Choroid plexus epithelial cell (primary cell): ENCODE data around the gene ARHGEF7.

Source experiments
- DNase-seq: peaks from one replicate; pipeline ENCODE4 v3.0.0-alpha.2; 2010; ENCODE audit warnings: low read depth
- H3K4me3 ChIP-seq: 2 replicates; pipeline ENCODE4 v1.5.1; 2011; ENCODE audit warnings: low read depth, mild to moderate bottlenecking, control low read depth, low read length, moderate library complexity
- CTCF ChIP-seq: conservative IDR thresholded peaks from 2 replicates; pipeline ENCODE4 v1.5.1; 2011; ENCODE audit warnings: low read depth, mild to moderate bottlenecking, control low read depth, inconsistent platforms, low read length, moderate library complexity

ARHGEF7 gene

GRCh38 chr13:111318386-111318785 lies 203.3 kb downstream of the ARHGEF7 start:
- no peak for DNase-seq
- H3K4me3 ChIP-seq: no peak overlapping the region
- TF ChIP-seq CTCF: no peak

GRCh38 chr13:111319521-111319920 lies 204.4 kb downstream of the ARHGEF7 start:
- no peak overlapping the region for H3K4me3 ChIP-seq
- TF ChIP-seq CTCF: no peak
- DNase-seq: no peak

- H3K4me3 ChIP-seq: no peak within 1 kb of the TSS
- TF ChIP-seq CTCF: no peak
- DNase-seq: no peak
These were observed 205.1 kb downstream of the ARHGEF7 start, which contains the start of gene TEX29 for GRCh38 chr13:111319998-111320911. TSS of gene TEX29 (plus strand) at chr13:111320642. CDS start at chr13:111320891, 249 bp downstream.

DNA sequence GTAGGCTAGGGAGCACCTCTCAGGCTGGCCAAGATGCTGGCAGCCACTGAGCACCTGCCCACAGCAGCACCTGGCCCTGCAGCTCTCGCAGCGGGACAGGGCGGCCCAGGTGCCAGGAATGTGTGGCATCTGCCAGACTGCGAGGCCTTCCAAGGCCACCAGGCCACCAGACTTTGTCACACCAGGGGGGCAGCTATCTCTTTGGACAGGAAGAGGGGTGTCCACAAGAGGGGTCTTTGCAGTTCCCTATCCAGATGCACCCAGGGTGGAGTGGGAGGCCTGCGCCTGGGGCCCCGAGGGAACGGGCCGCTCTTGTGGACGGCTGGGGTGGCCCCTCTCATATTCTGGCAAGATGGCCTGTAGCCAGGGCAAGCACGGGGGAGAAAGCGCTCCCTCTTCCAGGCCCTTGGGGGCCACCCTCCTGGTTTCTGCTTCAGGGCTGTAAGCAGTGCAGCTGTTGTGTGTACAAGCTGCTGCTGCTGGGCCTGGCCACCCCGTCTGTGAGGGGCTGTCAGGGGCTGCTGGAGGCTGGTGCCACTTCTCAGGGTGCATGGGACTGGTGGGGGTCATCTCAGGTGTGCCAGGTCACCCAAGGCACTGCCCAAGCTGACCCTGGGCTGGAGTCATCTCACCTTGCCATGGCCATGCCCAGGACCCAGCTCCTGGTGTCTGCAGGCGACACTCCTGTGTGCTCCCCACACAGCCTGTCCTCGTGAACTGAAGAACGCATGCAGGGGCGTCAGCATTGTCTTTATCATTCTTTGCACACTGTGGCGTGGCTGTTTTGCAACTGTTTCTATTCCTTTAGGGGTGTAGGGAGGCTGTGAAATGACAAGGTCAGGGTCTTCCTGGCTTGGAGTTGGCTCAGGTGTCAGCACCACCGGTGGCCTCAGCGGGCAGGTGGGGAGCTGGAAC lies 207.1 kb downstream of the ARHGEF7 start:
- TF ChIP-seq CTCF: no peak
- H3K4me3 ChIP-seq: no peak overlapping the region
- no peak for DNase-seq

GRCh38 chr13:111322916-111323331 lies 207.8 kb downstream of the ARHGEF7 start:
- no peak for DNase-seq
- TF ChIP-seq CTCF: no peak
- H3K4me3 ChIP-seq: no peak overlapping the region

- no peak for DNase-seq
- no peak overlapping the region for H3K4me3 ChIP-seq
- no peak for TF ChIP-seq CTCF
These were observed 208.4 kb downstream of the ARHGEF7 start for GRCh38 chr13:111323549-111323948.
